Endothelial cell of umbilical vein (primary cell): ENCODE measurements around the gene ZNF503. TPM values are rescaled to one million over a fixed set of nuclear protein-coding genes. Genes with fewer than 3 reads are reported as not detected.

Experiments used
- BruUV-seq: library from RNA; stranded (reverse); fragments of 400-500 nt; replicated peaks from 2 replicates; lab custom pipeline; 2021; lab: Mats Ljungman, UMichigan
- CTCF ChIA-PET: fragments of 300-600, 350-600 bp; sonication (Branson Sonifier 250); formaldehyde crosslinking; loops from one replicate; lab custom pipeline; 2021; ENCODE audit warnings: antibody characterized with exemption, inconsistent platforms; lab: Charles Lee
- POLR2A ChIA-PET: fragments of 300-600, 350-600 bp; sonication (Branson Sonifier 250); formaldehyde crosslinking; loops from one replicate; lab custom pipeline; 2021; ENCODE audit warnings: antibody characterized with exemption, inconsistent platforms; lab: Charles Lee
- DNase-seq: peaks from one replicate; pipeline ENCODE4 v3.0.0-alpha.2; 2011; ENCODE audit warnings: low read depth, low spot score
- FAIRE-seq: peaks from 2 replicates; lab custom pipeline; 2011; peaks lifted over from hg19 to GRCh38; lab: Jason Lieb, UNC
- H2AFZ ChIP-seq: 2 replicates; pipeline ENCODE4 v1.6.0; 2012; ENCODE audit warnings: low read depth, low read length, control low read depth, inconsistent platforms
- H3K27ac ChIP-seq: 2 replicates; pipeline ENCODE4 v1.5.1; 2011; ENCODE audit warnings: low read depth, mild to moderate bottlenecking, control low read depth, low read length, moderate library complexity; ENCODE audit not compliant: insufficient read depth
- H3K27me3 ChIP-seq, 2 experiments: 2 replicates each; pipeline versions ENCODE4 v1.6.0 to v1.6.1; 2011; ENCODE audit warnings: low read length in 2 of 2, mixed read lengths in 1 of 2; ENCODE audit not compliant: control insufficient read depth in 2 of 2, insufficient read depth in 2 of 2
- H3K36me3 ChIP-seq, 2 experiments: 2 replicates in 1 of 2; 3 replicates in 1 of 2; pipeline ENCODE4 v1.5.1; 2011; ENCODE audit warnings: low read length in 2 of 2, mild to moderate bottlenecking in 1 of 2, moderate library complexity in 1 of 2; ENCODE audit not compliant: control insufficient read depth in 2 of 2, insufficient read depth in 2 of 2; ENCODE audit errors: extremely low read depth in 1 of 2
- H3K4me1 ChIP-seq: 3 replicates; pipeline ENCODE4 v1.5.1; 2011; ENCODE audit warnings: mild to moderate bottlenecking, low read length; ENCODE audit not compliant: control insufficient read depth, insufficient read depth; ENCODE audit errors: extremely low read depth
- H3K4me2 ChIP-seq: 2 replicates; pipeline ENCODE4 v1.6.1; 2011; ENCODE audit warnings: low read length, control low read depth, mixed read lengths; ENCODE audit not compliant: insufficient read depth
- H3K4me3 ChIP-seq, 3 experiments: fragments of 200-600 bp in 1 of 3; sonication (generic), shearing (Covaris generic) in 1 of 3; replicated peaks in 1 of 3; 2 replicates each; pipeline ENCODE4 v1.5.1; 2011 to 2016; ENCODE audit warnings: control low read depth in 3 of 3, low read length in 3 of 3, mild to moderate bottlenecking in 2 of 3, inconsistent platforms in 1 of 3, low read depth in 1 of 3, moderate library complexity in 1 of 3; ENCODE audit not compliant: insufficient read depth in 1 of 3
- H3K79me2 ChIP-seq: 2 replicates; pipeline ENCODE4 v1.6.0; 2012; ENCODE audit warnings: low read length, inconsistent platforms; ENCODE audit not compliant: control insufficient read depth, insufficient read depth
- H3K9ac ChIP-seq: replicated peaks from 2 replicates; pipeline ENCODE3; 2011; ENCODE audit warnings: low read length, control low read depth; ENCODE audit not compliant: insufficient read depth; ENCODE audit errors: extremely low read depth
- H3K9me1 ChIP-seq: replicated peaks from 3 replicates; pipeline ENCODE4 v1.6.0; 2011; ENCODE audit warnings: mild to moderate bottlenecking, low read length; ENCODE audit not compliant: control insufficient read depth, insufficient read depth; ENCODE audit errors: extremely low read depth
- H3K9me3 ChIP-seq: replicated peaks from 2 replicates; pipeline ENCODE4 v1.5.1; 2012; ENCODE audit warnings: low read length, inconsistent platforms; ENCODE audit not compliant: control insufficient read depth, insufficient read depth
- H4K20me1 ChIP-seq: replicated peaks from 2 replicates; pipeline ENCODE3; 2011; ENCODE audit warnings: mild to moderate bottlenecking, low read length; ENCODE audit not compliant: control insufficient read depth, insufficient read depth; ENCODE audit errors: extremely low read depth
- EZH2 ChIP-seq: IDR thresholded peaks from 2 replicates; pipeline ENCODE4 v1.6.1; 2012; ENCODE audit warnings: borderline replicate concordance, low read depth, mild to moderate bottlenecking, moderate library complexity, low read length, inconsistent platforms; ENCODE audit not compliant: severe bottlenecking
- FOS ChIP-seq: IDR thresholded peaks from 2 replicates; pipeline ENCODE4 v1.6.1; 2011; ENCODE audit warnings: mild to moderate bottlenecking, low read length, moderate library complexity, borderline replicate concordance; ENCODE audit not compliant: insufficient read depth
- GATA2 ChIP-seq: IDR thresholded peaks from 2 replicates; pipeline ENCODE4 v1.7.0; 2011; ENCODE audit warnings: low read depth, mild to moderate bottlenecking, moderate library complexity, mixed read lengths, low read length; ENCODE audit not compliant: insufficient read length, insufficient read depth
- JUN ChIP-seq: IDR thresholded peaks from 2 replicates; pipeline ENCODE4 v1.6.1; 2011; ENCODE audit warnings: borderline replicate concordance, low read depth; ENCODE audit not compliant: insufficient read length, insufficient read depth
- MYC ChIP-seq: IDR thresholded peaks from one replicate; pipeline ENCODE4 v1.6.1; 2011; ENCODE audit warnings: mild to moderate bottlenecking, low read depth, low read length
- POLR2A ChIP-seq: IDR thresholded peaks from 2 replicates; pipeline ENCODE4 v1.6.1; 2012; ENCODE audit warnings: low read depth, mild to moderate bottlenecking, control low read depth, low read length
- POLR2AphosphoS5 ChIP-seq: IDR thresholded peaks from 2 replicates; pipeline ENCODE4 v1.6.1; 2012; ENCODE audit warnings: low read depth, mild to moderate bottlenecking, control low read depth, low read length, moderate library complexity; ENCODE audit not compliant: insufficient read depth
- dilution Hi-C: fragments of 300-500 bp; cut with MboI; formaldehyde crosslinking; loops from one replicate; pipeline ENCODE4 v1.15.0; 2019; ENCODE audit warnings: low sequenced_read_pairs; ENCODE audit not compliant: extremely low pct_ligation_motif_present
- intact Hi-C: fragments of 100-400 bp; cut with micrococcal nuclease; formaldehyde crosslinking; loops from one replicate; pipeline ENCODE4 v1.10.0; 2022
- polyA plus RNA-seq, 4 experiments: library from polyadenylated mRNA; depleted of rRNA in 3 of 4; stranded (reverse) in 3 of 4; unstranded in 1 of 4; fragments of >200 nt; gene quantifications; 2 replicates each; pipeline versions ENCODE4 v1.2.1 to v1.2.3, GENCODE V29; 2011 to 2012; ENCODE audit warnings: missing spikeins in 1 of 4
- total RNA-seq: library from RNA; stranded (reverse); gene quantifications from 2 replicates; pipeline ENCODE4 v1.2.3, GENCODE V29; 2021
- TF ChIP-seq, protein P1 (sequence below): IDR thresholded peaks from 2 replicates; pipeline ENCODE4 v1.6.1; 2011; ENCODE audit not compliant: insufficient read depth, insufficient read length
- TF ChIP-seq, protein P2 (sequence below), 2 donors: IDR thresholded peaks; 1 replicate in 1 of 2; 2 replicates in 1 of 2; pipeline ENCODE4 v1.5.1; 2011; ENCODE audit warnings: low read length in 2 of 2, mild to moderate bottlenecking in 2 of 2, moderate library complexity in 2 of 2, control low read depth in 1 of 2, inconsistent platforms in 1 of 2, low read depth in 1 of 2; ENCODE audit not compliant: insufficient read depth in 1 of 2; ENCODE audit errors: extremely low read depth in 1 of 2

The ZNF503 gene
- total and polyA plus RNA-seq, 2 donors (not counting 3 experiments of a cell fraction or from before 2014, with no cell fraction given), result 0.58 to 2.2 TPM

DNA sequence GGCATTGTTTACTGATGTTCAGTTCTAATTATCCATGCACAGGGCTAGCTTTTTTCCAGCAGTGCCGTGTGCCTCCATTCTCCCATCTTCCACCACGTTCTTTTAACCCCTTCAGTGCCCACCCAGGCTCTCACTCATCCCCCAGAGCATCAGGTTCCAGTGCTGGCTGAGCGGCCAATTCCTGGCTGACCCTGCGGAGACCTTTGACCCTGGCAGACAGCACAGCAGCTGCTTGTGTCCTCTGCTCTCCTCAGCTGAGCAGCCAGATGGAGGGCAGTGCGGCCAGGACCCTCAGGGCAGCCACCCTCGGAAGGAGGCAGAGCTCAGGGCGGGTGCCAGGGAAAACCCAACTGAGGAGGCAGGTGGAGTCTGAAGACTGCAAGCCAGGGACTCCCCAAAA lies 48.4 kb downstream of the ZNF503 start:
- Histone ChIP-seq H4K20me1 (no peaks in the 10 kb centered on the region), H3K9me1 (no peaks in the 10 kb centered on the region), H3K4me1 (no peaks in the 10 kb centered on the region), H3K79me2 (no peaks in the 10 kb centered on the region), H2AFZ (no peak overlapping the region), H3K9me3 (no peaks in the 10 kb centered on the region), H3K27me3 (no peaks in the 10 kb centered on the region), H3K4me3 (no peak overlapping the region), H3K4me2 (no peak overlapping the region), H3K27ac (no peak overlapping the region), H3K36me3 (no peaks in the 10 kb centered on the region), H3K9ac (no peak overlapping the region)
- no peak for DNase-seq
- dilution Hi-C loops, result no loop called here
- ChIA-PET CTCF (no interaction called here), POLR2A (no interaction called here)
- no peak for FAIRE-seq
- TF ChIP-seq FOS (no peak), EZH2 (no peak), JUN (no peak), POLR2A (no peak), POLR2AphosphoS5 (no peak), MYC (no peak), GATA2 (no peak)
- TF ChIP-seq, protein P1, sequence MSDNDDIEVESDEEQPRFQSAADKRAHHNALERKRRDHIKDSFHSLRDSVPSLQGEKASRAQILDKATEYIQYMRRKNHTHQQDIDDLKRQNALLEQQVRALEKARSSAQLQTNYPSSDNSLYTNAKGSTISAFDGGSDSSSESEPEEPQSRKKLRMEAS, result no peak
- TF ChIP-seq, protein P2, sequence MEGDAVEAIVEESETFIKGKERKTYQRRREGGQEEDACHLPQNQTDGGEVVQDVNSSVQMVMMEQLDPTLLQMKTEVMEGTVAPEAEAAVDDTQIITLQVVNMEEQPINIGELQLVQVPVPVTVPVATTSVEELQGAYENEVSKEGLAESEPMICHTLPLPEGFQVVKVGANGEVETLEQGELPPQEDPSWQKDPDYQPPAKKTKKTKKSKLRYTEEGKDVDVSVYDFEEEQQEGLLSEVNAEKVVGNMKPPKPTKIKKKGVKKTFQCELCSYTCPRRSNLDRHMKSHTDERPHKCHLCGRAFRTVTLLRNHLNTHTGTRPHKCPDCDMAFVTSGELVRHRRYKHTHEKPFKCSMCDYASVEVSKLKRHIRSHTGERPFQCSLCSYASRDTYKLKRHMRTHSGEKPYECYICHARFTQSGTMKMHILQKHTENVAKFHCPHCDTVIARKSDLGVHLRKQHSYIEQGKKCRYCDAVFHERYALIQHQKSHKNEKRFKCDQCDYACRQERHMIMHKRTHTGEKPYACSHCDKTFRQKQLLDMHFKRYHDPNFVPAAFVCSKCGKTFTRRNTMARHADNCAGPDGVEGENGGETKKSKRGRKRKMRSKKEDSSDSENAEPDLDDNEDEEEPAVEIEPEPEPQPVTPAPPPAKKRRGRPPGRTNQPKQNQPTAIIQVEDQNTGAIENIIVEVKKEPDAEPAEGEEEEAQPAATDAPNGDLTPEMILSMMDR (IDR thresholded peaks at IDR 0.05; ENCODE audit: extremely low read depth in 1 of 2, insufficient read depth in 1 of 2, low read depth in 1 of 2, low read length in 2 of 2), result no peak
- no TSS peak for BruUV-seq
- intact Hi-C loops, result no loop called here
